Activated effector memory CD4-positive, alpha-beta T cell treated with Interleukin-2 at 50 U/mL for 16 hours (primary cell): ENCODE data around the gene ALDH1L1.

Experiments
- DNase-seq: peaks from one replicate; pipeline ENCODE4 v3.0.0-alpha.2; 2020

The ALDH1L1 gene

GRCh38 chr3:126153695-126154360 lies 26.6 kb downstream of the ALDH1L1 start:
- DNase-seq = no peak

GRCh38 chr3:126152901-126153694 lies 27.3 kb downstream of the ALDH1L1 start:
- no peak for DNase-seq

GRCh38 chr3:126152458-126152857 lies 27.9 kb downstream of the ALDH1L1 start:
- no peak for DNase-seq

GRCh38 chr3:126151562-126152302 lies 28.7 kb downstream of the ALDH1L1 start:
- DNase-seq = no peak

- no peak for DNase-seq
Observed at GRCh38 chr3:126149960-126150515, 30.3 kb downstream of the ALDH1L1 start.

GRCh38 chr3:126149256-126149902 lies 31.0 kb downstream of the ALDH1L1 start:
- no peak for DNase-seq

DNA sequence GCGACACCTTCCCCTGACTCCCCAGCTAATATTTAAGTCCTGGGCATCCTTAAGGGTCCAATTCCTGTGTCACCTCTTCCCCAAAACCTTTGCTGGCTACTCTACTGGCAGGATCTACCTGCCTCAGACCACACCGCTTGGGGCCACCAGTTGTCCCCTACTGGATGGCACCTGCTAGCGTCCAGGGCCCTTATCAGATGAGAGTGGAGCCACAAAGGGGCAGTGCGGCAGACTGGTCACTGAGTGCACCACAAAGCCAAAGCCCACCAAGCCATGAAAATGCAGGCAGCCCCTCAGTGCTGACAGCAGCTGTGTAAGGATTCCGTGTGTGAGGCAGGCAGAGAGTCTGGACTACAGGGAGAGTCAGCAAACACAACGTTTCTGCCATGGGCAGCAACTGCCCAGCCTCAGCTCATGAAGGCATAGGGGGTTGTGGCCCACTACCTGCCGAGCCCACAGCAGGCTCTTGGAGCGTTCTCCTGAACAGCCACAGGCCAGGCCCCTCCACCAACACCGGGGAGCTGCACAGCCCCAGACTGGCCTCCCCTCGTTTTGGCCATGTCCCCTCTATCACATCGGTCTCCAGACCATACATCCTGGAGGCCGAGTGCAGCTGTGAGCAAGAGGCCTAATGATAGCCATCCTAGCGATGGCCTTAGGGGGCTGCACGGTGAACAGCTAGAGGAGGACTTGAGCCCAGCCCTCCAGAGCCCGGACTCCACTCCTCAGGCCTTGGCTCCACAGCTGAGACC lies 32.3 kb downstream of the ALDH1L1 start:
- DNase-seq = no peak

- no peak for DNase-seq
Observed at GRCh38 chr3:126147147-126147931, 33.0 kb downstream of the ALDH1L1 start.

DNA sequence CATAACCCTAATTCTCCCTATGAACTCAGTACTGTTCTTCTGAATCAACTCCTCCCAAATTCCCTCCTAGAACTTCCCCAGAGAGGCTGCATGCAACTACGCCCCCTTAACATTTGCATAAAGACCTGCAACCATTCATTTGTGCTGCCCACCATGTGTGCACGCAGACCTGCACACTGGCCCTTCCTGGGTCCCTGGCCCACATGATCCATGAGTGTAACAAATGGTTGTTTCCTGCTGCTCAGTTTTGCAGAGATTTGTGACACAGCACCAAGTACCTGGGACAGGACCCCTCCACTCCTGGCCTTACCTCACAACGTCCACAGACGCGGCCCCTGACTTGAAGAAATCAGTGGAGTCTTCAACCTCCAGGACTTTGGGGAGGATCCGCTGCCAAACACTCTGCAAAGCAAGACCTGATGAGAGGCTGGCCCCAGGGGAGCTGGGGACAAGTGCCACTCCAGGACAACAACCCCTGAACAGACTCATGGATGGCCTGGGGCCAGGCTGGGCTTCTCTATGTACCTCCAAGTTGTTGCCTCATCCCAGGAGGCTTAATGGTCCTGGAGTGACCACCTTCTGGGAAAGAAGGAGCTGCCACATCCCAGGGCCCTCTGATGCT lies 33.8 kb downstream of the ALDH1L1 start:
- no peak for DNase-seq

GRCh38 chr3:126146034-126146433 lies 34.4 kb downstream of the ALDH1L1 start:
- no peak for DNase-seq

DNA sequence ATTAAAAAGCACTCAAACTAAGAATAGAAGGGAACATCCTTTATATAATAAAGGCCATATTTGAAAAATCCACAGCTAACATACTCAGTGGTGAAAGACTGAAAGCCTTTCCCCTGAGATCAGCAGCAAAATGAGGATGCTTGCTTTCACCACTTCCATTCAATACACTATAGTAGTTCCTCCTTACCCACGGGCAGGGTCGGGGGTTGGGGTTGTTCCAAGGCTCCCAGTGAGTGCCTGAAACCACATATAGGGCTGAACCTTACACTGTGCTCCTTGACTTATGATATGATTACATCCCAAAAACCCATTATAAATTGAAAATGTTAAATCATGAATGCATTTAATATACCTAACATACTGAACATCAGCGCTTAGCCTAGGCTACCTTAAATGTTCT lies 37.7 kb downstream of the ALDH1L1 start:
- no peak for DNase-seq

DNA sequence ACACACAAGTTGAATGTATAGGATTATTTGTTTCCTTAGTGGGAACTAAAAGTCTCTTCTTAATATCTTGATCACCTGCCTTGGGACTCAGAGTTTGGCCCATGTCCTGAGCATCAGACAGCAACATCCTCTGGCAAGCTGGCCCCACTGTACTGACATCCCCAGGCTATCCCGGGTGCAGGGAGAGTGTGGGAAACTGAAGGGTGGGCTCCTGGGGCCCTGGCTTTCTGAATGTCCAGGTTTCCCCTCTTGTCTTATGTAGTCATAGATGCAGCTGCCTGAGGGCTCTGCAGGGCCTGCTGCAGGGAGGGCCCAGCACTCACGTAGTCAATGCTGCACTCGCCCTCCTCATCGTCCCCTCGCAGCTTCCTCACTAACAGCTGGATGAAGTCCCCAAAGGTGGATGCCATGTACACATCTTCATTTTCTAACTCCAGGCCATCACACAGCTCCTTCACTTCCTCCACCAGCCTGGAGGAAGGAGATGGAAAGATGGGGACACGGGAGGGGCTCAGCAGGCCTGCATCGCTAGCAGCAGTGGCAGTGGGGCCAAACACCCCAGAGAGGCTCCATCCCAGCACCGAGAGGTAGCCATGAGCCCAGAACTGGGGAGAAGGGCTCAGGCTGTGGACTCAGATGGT lies 42.8 kb downstream of the ALDH1L1 start:
- DNase-seq = no peak

- DNase-seq = no peak
Observed at GRCh38 chr3:126136428-126137220, 43.8 kb downstream of the ALDH1L1 start.

- DNase-seq = no peak
Observed at GRCh38 chr3:126135406-126136076, 44.8 kb downstream of the ALDH1L1 start.

GRCh38 chr3:126135071-126135405 lies 45.3 kb downstream of the ALDH1L1 start:
- no peak for DNase-seq

GRCh38 chr3:126134219-126134975 lies 46.0 kb downstream of the ALDH1L1 start:
- DNase-seq = no peak

- DNase-seq = no peak
Observed at GRCh38 chr3:126133606-126134005, 46.8 kb downstream of the ALDH1L1 start.
